Choroid plexus epithelial cell (primary cell): ENCODE data around the gene SOHLH2.

ENCODE experiments used
- DNase-seq: peaks from one replicate; pipeline ENCODE4 v3.0.0-alpha.2; 2010; ENCODE audit warnings: low read depth
- H3K4me3 ChIP-seq: 2 replicates; pipeline ENCODE4 v1.5.1; 2011; ENCODE audit warnings: low read depth, mild to moderate bottlenecking, control low read depth, low read length, moderate library complexity
- CTCF ChIP-seq: conservative IDR thresholded peaks from 2 replicates; pipeline ENCODE4 v1.5.1; 2011; ENCODE audit warnings: low read depth, mild to moderate bottlenecking, control low read depth, inconsistent platforms, low read length, moderate library complexity

SOHLH2 gene

GRCh38 chr13:36214163-36214921 is at the start of gene SOHLH2:
SOHLH2 (minus strand) TSS chr13:36214556; CDS start chr13:36214526, 30 bp downstream.
- no peak for TF ChIP-seq CTCF
- DNase-seq = no peak
- H3K4me3 ChIP-seq = no peak within 1 kb of the TSS

GRCh38 chr13:36261976-36262375 is 47.6 kb upstream of the SOHLH2 start:
- no peak overlapping the region for H3K4me3 ChIP-seq

GRCh38 chr13:36261011-36261410 is 46.7 kb upstream of the SOHLH2 start:
- DNase-seq = no peak
- no peak for TF ChIP-seq CTCF
- H3K4me3 ChIP-seq = no peak overlapping the region

More at GRCh38 chr13:36261976-36262375, 47.6 kb upstream of the SOHLH2 start:
- no peak for TF ChIP-seq CTCF
- peak; percentile 29 for DNase-seq

- no peak for DNase-seq
- TF ChIP-seq CTCF = no peak
- no peak overlapping the region for H3K4me3 ChIP-seq
Measured at GRCh38 chr13:36259361-36260137, 45.2 kb upstream of the SOHLH2 start.

GRCh38 chr13:36258831-36259230 is 44.5 kb upstream of the SOHLH2 start:
- no peak overlapping the region for H3K4me3 ChIP-seq
- DNase-seq = no peak
- TF ChIP-seq CTCF = no peak

GRCh38 chr13:36251526-36251925 is 37.2 kb upstream of the SOHLH2 start:
- no peak for TF ChIP-seq CTCF
- DNase-seq = peak; percentile 52
- H3K4me3 ChIP-seq = no peak overlapping the region

GRCh38 chr13:36251017-36251416 is 36.7 kb upstream of the SOHLH2 start:
- TF ChIP-seq CTCF = no peak

More at GRCh38 chr13:36251017-36251416, 36.7 kb upstream of the SOHLH2 start:
- DNase-seq = peak; percentile 4
- H3K4me3 ChIP-seq = no peak overlapping the region
